CD8-positive, alpha-beta memory T cell (primary cell): ENCODE measurements around the gene ZNF248. TPM values are rescaled to one million over a fixed set of nuclear protein-coding genes. Genes with fewer than 3 reads are reported as not detected.

Source experiments
- CTCF ChIA-PET: fragments of 350-600 bp; sonication (Branson Sonifier 250); formaldehyde crosslinking; loops from one replicate; lab custom pipeline; 2021; ENCODE audit warnings: antibody characterized with exemption; lab: Charles Lee
- POLR2A ChIA-PET: fragments of 350-600 bp; sonication (Branson Sonifier 250); formaldehyde crosslinking; loops from one replicate; lab custom pipeline; 2021; ENCODE audit warnings: antibody characterized with exemption; lab: Charles Lee
- DNase-seq, 5 donors: peaks; one replicate each; pipeline versions ENCODE4 v3.0.0 to v3.0.0-alpha.2; 2020 to 2022; ENCODE audit warnings: mixed read lengths in 1 of 5
- H3K27ac ChIP-seq: one replicate; pipeline ENCODE4 v1.7.0; 2013; ENCODE audit warnings: low read depth, mild to moderate bottlenecking, low read length, moderate library complexity
- H3K27me3 ChIP-seq: 2 replicates; pipeline ENCODE4 v1.7.0; 2013; ENCODE audit warnings: low read length, mild to moderate bottlenecking; ENCODE audit not compliant: insufficient read depth, poor library complexity, severe bottlenecking
- H3K36me3 ChIP-seq: 2 replicates; pipeline ENCODE4 v1.7.0; 2013; ENCODE audit warnings: mild to moderate bottlenecking, low read length, moderate library complexity; ENCODE audit not compliant: insufficient read depth
- H3K4me1 ChIP-seq: 2 replicates; pipeline ENCODE4 v1.7.0; 2013; ENCODE audit warnings: mild to moderate bottlenecking, low read length, moderate library complexity; ENCODE audit not compliant: insufficient read depth
- H3K4me3 ChIP-seq: 2 replicates; pipeline ENCODE4 v1.7.0; 2013; ENCODE audit warnings: mild to moderate bottlenecking, low read length
- H3K9me3 ChIP-seq: 2 replicates; pipeline ENCODE4 v1.7.0; 2013; ENCODE audit warnings: mild to moderate bottlenecking, low read length
- H3K27ac Mint-ChIP-seq, 8 donors: one replicate each; pipeline ENCODE4 v1.8.0; 2020 to 2021; ENCODE audit warnings: mixed read lengths in 8 of 8, mild to moderate bottlenecking in 6 of 8, inconsistent platforms in 3 of 8, moderate library complexity in 3 of 8
- H3K27me3 Mint-ChIP-seq, 2 donors: one replicate each; pipeline ENCODE4 v1.8.0; 2020 to 2021; ENCODE audit warnings: mixed read lengths in 2 of 2, mild to moderate bottlenecking in 1 of 2, moderate library complexity in 1 of 2
- H3K36me3 Mint-ChIP-seq, 3 donors: one replicate each; pipeline ENCODE4 v1.8.0; 2020 to 2021; ENCODE audit warnings: mixed read lengths in 3 of 3, inconsistent platforms in 1 of 3, mild to moderate bottlenecking in 1 of 3
- H3K4me1 Mint-ChIP-seq, 3 donors: one replicate each; pipeline ENCODE4 v1.8.0; 2020 to 2021; ENCODE audit warnings: mixed read lengths in 3 of 3, inconsistent platforms in 1 of 3, mild to moderate bottlenecking in 1 of 3
- H3K4me3 Mint-ChIP-seq, 7 donors: one replicate each; pipeline ENCODE4 v1.8.0; 2020 to 2021; ENCODE audit warnings: mixed read lengths in 7 of 7, mild to moderate bottlenecking in 6 of 7, moderate library complexity in 4 of 7, inconsistent platforms in 2 of 7
- H3K9me3 Mint-ChIP-seq, 5 donors: one replicate each; pipeline ENCODE4 v1.8.0; 2020 to 2022; ENCODE audit warnings: mixed read lengths in 5 of 5, mild to moderate bottlenecking in 3 of 5, moderate library complexity in 2 of 5, inconsistent platforms in 1 of 5
- polyA plus RNA-seq: library from polyadenylated mRNA; unstranded; fragments of 300-500 nt; fragmentation: Illumina TruSeq; gene quantifications from one replicate; pipeline ENCODE4 v1.2.3, GENCODE V29; 2021
- total RNA-seq, 2 experiments: library from RNA; stranded (reverse); gene quantifications; one replicate each; pipeline ENCODE4 v1.2.3, GENCODE V29; 2021

The ZNF248 gene
- total and polyA plus RNA-seq, 3 experiments from 2014 or later, result 5.8 to 6.8 (median 6.0) TPM

- POLR2A ChIA-PET, result no interaction called here
- Histone ChIP-seq H3K4me3 (no peak overlapping the region), H3K9me3 (peaks cover 18% of the 10 kb centered on the region), H3K27ac (no peak overlapping the region), H3K4me1 (no peaks in the 10 kb centered on the region), H3K27me3 (no peaks in the 10 kb centered on the region), H3K36me3 (no peaks in the 10 kb centered on the region)
- CTCF ChIA-PET, result no interaction called here
- Mint-ChIP-seq H3K4me3 (no peak overlapping the region), H3K27me3 (no peaks in the 10 kb centered on the region), H3K9me3 (peaks cover 44 to 88% (median 77%) of the 10 kb centered on the region in 5 donors), H3K27ac (no peak overlapping the region), H3K36me3 (peaks cover 7 to 29% (median 8%) of the 10 kb centered on the region in 3 donors), H3K4me1 (no peaks in the 10 kb centered on the region)
- no peak for DNase-seq
These were observed 37.6 kb downstream of the ZNF248 start for GRCh38 chr10:37819797-37820196.

- no peaks in the 10 kb centered on the region for H3K4me1 Mint-ChIP-seq
- no peak overlapping the region for H3K27ac Mint-ChIP-seq
- POLR2A ChIA-PET, result no interaction called here
- Histone ChIP-seq H3K27ac (no peak overlapping the region), H3K4me3 (no peak overlapping the region), H3K4me1 (no peaks in the 10 kb centered on the region), H3K9me3 (peaks cover 7% of the 10 kb centered on the region), H3K36me3 (no peaks in the 10 kb centered on the region), H3K27me3 (no peaks in the 10 kb centered on the region)
- peaks cover 49 to 95% (median 86%) of the 10 kb centered on the region in 5 donors for H3K9me3 Mint-ChIP-seq
- no peak for DNase-seq
- peaks cover 0 to 1% of the 10 kb centered on the region in 2 donors for H3K27me3 Mint-ChIP-seq
- CTCF ChIA-PET, result no interaction called here
- H3K36me3 Mint-ChIP-seq, result peaks cover 4 to 43% (median 6%) of the 10 kb centered on the region in 3 donors
- H3K4me3 Mint-ChIP-seq, result no peak overlapping the region
These were observed 41.1 kb downstream of the ZNF248 start for GRCh38 chr10:37816290-37816689.

- POLR2A ChIA-PET, result no interaction called here
- no peak overlapping the region for H3K4me3 ChIP-seq
- peaks cover 4 to 40% (median 6%) of the 10 kb centered on the region in 3 donors for H3K36me3 Mint-ChIP-seq
- H3K4me1 Mint-ChIP-seq, result no peaks in the 10 kb centered on the region
- no peak for DNase-seq
- no peak overlapping the region for H3K27ac Mint-ChIP-seq
- H3K9me3 ChIP-seq, result peaks cover 3% of the 10 kb centered on the region
- no peaks in the 10 kb centered on the region for H3K36me3 ChIP-seq
- H3K4me1 ChIP-seq, result no peaks in the 10 kb centered on the region
- H3K27ac ChIP-seq, result no peak overlapping the region
- peaks cover 0 to 1% of the 10 kb centered on the region in 2 donors for H3K27me3 Mint-ChIP-seq
- H3K27me3 ChIP-seq, result no peaks in the 10 kb centered on the region
- H3K4me3 Mint-ChIP-seq, result no peak overlapping the region
- H3K9me3 Mint-ChIP-seq, result peaks cover 45 to 90% (median 76%) of the 10 kb centered on the region in 5 donors
- CTCF ChIA-PET, result interaction anchor here (1.6 kb wide), 1 partner anchor 9 kb away, joined by 3 read pairs; no protein-coding TSS in a partner anchor
These were observed 43.6 kb downstream of the ZNF248 start for GRCh38 chr10:37813763-37814162.

GRCh38 chr10:37812290-37812689 is 45.1 kb downstream of the ZNF248 start:
- Histone ChIP-seq H3K9me3 (peaks cover 3% of the 10 kb centered on the region), H3K4me3 (no peak overlapping the region), H3K27me3 (no peaks in the 10 kb centered on the region), H3K36me3 (no peaks in the 10 kb centered on the region), H3K27ac (no peak overlapping the region), H3K4me1 (no peaks in the 10 kb centered on the region)
- DNase-seq, result no peak
- POLR2A ChIA-PET, result no interaction called here
- no peak overlapping the region for H3K27ac Mint-ChIP-seq
- H3K4me3 Mint-ChIP-seq, result no peak overlapping the region
- peaks cover 4 to 40% (median 6%) of the 10 kb centered on the region in 3 donors for H3K36me3 Mint-ChIP-seq
- no peaks in the 10 kb centered on the region for H3K4me1 Mint-ChIP-seq
- H3K9me3 Mint-ChIP-seq, result peaks cover 50 to 88% (median 75%) of the 10 kb centered on the region in 5 donors
- peaks cover 0 to 1% of the 10 kb centered on the region in 2 donors for H3K27me3 Mint-ChIP-seq
- CTCF ChIA-PET, result no interaction called here

- ChIA-PET CTCF (no interaction called here), POLR2A (no interaction called here)
- Histone ChIP-seq H3K9me3 (no peaks in the 10 kb centered on the region), H3K36me3 (no peaks in the 10 kb centered on the region), H3K4me1 (no peaks in the 10 kb centered on the region), H3K27me3 (no peaks in the 10 kb centered on the region), H3K4me3 (no peak overlapping the region), H3K27ac (no peak overlapping the region)
- Mint-ChIP-seq H3K4me3 (no peak overlapping the region), H3K27me3 (no peaks in the 10 kb centered on the region), H3K4me1 (no peaks in the 10 kb centered on the region), H3K27ac (no peak overlapping the region), H3K9me3 (peaks cover 4 to 39% (median 8%) of the 10 kb centered on the region in 5 donors), H3K36me3 (peaks cover 2 to 26% (median 9%) of the 10 kb centered on the region in 3 donors)
- DNase-seq, result no peak
These were observed 54.1 kb downstream of the ZNF248 start for GRCh38 chr10:37803269-37803668.

GRCh38 chr10:37801557-37801956 is 55.9 kb downstream of the ZNF248 start:
- H3K27ac Mint-ChIP-seq, result no peak overlapping the region
- no peaks in the 10 kb centered on the region for H3K27me3 ChIP-seq
- H3K36me3 ChIP-seq, result no peaks in the 10 kb centered on the region
- peaks cover 2 to 43% (median 15%) of the 10 kb centered on the region in 3 donors for H3K36me3 Mint-ChIP-seq
- no peak overlapping the region for H3K4me3 ChIP-seq
- no peaks in the 10 kb centered on the region for H3K4me1 ChIP-seq
- peaks cover 8 to 40% (median 15%) of the 10 kb centered on the region in 5 donors for H3K9me3 Mint-ChIP-seq
- H3K27me3 Mint-ChIP-seq, result no peaks in the 10 kb centered on the region
- H3K4me3 Mint-ChIP-seq, result no peak overlapping the region
- H3K4me1 Mint-ChIP-seq, result no peaks in the 10 kb centered on the region
- no peak overlapping the region for H3K27ac ChIP-seq
- H3K9me3 ChIP-seq, result no peaks in the 10 kb centered on the region
- CTCF ChIA-PET, result no interaction called here
- DNase-seq, result no peak
- POLR2A ChIA-PET, result no interaction called here

GRCh38 chr10:37794305-37794976 is 63.0 kb downstream of the ZNF248 start:
- Mint-ChIP-seq H3K27me3 (no peaks in the 10 kb centered on the region), H3K4me1 (no peaks in the 10 kb centered on the region), H3K27ac (no peak overlapping the region), H3K4me3 (no peak overlapping the region), H3K36me3 (peaks cover 4 to 29% (median 18%) of the 10 kb centered on the region in 3 donors), H3K9me3 (peaks cover 42 to 56% (median 52%) of the 10 kb centered on the region in 5 donors)
- no peak for DNase-seq
- ChIA-PET CTCF (no interaction called here), POLR2A (no interaction called here)
- H3K27ac ChIP-seq, result no peak overlapping the region
- no peaks in the 10 kb centered on the region for H3K36me3 ChIP-seq
- no peaks in the 10 kb centered on the region for H3K4me1 ChIP-seq
- no peak overlapping the region for H3K4me3 ChIP-seq
- peaks cover 14% of the 10 kb centered on the region for H3K9me3 ChIP-seq
- no peaks in the 10 kb centered on the region for H3K27me3 ChIP-seq

GRCh38 chr10:37789590-37789989 is 67.8 kb downstream of the ZNF248 start:
- Histone ChIP-seq H3K4me3 (no peak overlapping the region), H3K4me1 (no peaks in the 10 kb centered on the region), H3K27me3 (no peaks in the 10 kb centered on the region), H3K9me3 (peaks cover 7% of the 10 kb centered on the region), H3K36me3 (no peaks in the 10 kb centered on the region), H3K27ac (no peak overlapping the region)
- Mint-ChIP-seq H3K9me3 (peaks cover 41 to 59% (median 47%) of the 10 kb centered on the region in 5 donors), H3K36me3 (peaks cover 6 to 19% (median 11%) of the 10 kb centered on the region in 3 donors), H3K4me3 (no peak overlapping the region), H3K27ac (no peak overlapping the region), H3K4me1 (no peaks in the 10 kb centered on the region), H3K27me3 (no peaks in the 10 kb centered on the region)
- POLR2A ChIA-PET, result no interaction called here
- CTCF ChIA-PET, result no interaction called here
- DNase-seq, result no peak
